ENCODE results near the gene NTF3.

The NTF3 gene

DNA sequence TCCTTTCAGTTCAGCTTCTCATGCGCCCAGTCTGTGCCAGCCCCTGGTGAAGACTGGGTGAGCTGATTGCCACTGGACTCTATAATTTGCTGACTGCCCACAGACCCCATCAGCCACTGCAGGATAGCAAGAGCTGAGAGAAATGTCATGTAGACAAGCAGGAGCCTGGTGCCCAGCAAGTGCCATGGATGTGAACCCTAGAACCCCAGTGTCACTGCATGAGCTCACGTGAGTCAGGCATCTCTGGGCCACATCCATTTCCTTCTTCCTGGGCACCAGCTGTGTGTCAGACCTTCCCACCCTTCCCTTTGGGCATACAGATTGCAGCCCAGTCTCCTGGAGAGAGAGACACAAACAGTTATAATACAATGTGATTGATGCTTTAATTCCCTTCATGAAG is 73.8 kb downstream of the NTF3 start:
- CTCF ChIA-PET: no interaction called here
- POLR2A ChIA-PET (ENCODE audit: low non-redundant PET): no interaction called here
- H3K27ac ChIP-seq: no peak overlapping the region
- TF ChIP-seq, protein P1, sequence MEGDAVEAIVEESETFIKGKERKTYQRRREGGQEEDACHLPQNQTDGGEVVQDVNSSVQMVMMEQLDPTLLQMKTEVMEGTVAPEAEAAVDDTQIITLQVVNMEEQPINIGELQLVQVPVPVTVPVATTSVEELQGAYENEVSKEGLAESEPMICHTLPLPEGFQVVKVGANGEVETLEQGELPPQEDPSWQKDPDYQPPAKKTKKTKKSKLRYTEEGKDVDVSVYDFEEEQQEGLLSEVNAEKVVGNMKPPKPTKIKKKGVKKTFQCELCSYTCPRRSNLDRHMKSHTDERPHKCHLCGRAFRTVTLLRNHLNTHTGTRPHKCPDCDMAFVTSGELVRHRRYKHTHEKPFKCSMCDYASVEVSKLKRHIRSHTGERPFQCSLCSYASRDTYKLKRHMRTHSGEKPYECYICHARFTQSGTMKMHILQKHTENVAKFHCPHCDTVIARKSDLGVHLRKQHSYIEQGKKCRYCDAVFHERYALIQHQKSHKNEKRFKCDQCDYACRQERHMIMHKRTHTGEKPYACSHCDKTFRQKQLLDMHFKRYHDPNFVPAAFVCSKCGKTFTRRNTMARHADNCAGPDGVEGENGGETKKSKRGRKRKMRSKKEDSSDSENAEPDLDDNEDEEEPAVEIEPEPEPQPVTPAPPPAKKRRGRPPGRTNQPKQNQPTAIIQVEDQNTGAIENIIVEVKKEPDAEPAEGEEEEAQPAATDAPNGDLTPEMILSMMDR (conservative IDR thresholded peaks at IDR 0.05; ENCODE audit: low read depth): no peak
- DNase-seq (ENCODE audit: low spot score): no peak

DNA sequence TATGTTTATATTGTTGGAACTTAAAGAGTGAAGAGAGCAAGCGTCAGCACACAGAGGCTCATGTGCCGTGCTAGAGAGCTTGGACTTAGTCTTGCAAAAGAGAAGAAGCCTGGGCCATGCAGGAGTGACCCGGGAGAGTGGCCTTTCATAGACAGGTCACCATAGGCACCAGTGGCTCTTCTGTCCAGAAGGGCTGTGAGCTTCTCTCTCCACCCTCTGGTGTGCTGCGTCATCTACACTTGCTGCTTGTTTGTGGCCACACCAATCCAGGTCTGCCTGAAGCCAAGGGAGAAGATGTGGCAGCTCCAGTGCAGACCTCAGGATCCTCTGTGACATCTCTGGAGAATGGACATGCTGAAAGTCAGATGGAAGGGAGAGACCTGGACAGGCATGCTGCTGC is 74.4 kb downstream of the NTF3 start:
- no peak for DNase-seq (ENCODE audit: low spot score)
- ChIA-PET POLR2A (ENCODE audit: low non-redundant PET) (no interaction called here), CTCF (no interaction called here)
- TF ChIP-seq, protein P1 (conservative IDR thresholded peaks at IDR 0.05; ENCODE audit: low read depth): no peak
- H3K27ac ChIP-seq: no peak overlapping the region

DNA sequence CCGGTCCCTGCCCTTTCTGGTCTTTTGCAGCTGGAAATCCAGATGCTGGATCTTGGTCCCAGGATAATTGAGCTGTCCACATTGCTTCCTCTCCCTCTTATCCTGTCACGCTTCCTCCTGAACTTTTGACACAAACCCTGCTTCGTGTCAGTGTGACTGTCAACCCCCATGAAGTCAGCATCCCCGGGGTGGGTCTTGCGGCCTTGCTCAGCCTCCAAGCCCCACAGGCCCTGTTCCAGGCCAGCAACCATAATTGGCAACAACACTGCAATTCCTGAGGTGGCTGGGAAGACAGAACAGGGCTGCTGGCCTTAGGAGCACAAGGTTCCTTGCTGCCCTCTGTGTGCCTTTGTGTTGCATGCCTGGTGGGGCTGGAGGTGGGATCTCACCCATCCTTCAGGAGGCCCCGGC is 74.9 kb downstream of the NTF3 start:
- no peak overlapping the region for H3K27ac ChIP-seq
- TF ChIP-seq, protein P1 (conservative IDR thresholded peaks at IDR 0.05; ENCODE audit: low read depth): no peak
- ChIA-PET CTCF (no interaction called here), POLR2A (ENCODE audit: low non-redundant PET) (no interaction called here)
- no peak for DNase-seq (ENCODE audit: low spot score)

DNA sequence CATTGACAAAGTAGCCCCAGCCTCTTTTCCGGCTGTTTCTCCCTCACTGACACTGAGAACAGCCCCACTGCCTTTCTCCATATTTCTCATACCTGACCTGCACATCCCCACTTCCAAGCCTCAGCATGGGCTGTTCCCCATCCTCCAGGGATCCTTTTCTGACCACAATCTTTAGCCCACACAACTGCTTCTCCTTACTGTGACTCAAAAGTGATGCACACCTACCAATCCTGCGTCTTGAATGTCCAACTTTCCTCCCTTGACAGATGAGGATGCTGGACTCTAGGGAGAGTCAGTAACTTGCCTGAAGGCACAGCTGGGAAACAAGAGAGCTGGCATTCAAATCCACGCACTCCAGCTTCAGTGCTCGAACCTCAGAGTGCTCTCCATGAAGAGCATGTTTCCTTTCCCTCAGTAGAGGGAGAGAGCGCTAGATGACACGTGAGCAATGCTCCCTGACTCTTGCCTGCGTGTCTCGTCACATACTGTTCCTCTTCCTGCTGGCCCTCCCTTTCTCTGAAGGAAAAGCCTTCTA is 75.6 kb downstream of the NTF3 start:
- ChIA-PET POLR2A (ENCODE audit: low non-redundant PET) (no interaction called here), CTCF (no interaction called here)
- TF ChIP-seq, protein P1 (conservative IDR thresholded peaks at IDR 0.05; ENCODE audit: low read depth): no peak
- DNase-seq (ENCODE audit: low spot score): no peak
- H3K27ac ChIP-seq: no peak overlapping the region

- TF ChIP-seq, protein P1 (conservative IDR thresholded peaks at IDR 0.05; ENCODE audit: low read depth): no peak
- no peak overlapping the region for H3K27ac ChIP-seq
- POLR2A ChIA-PET (ENCODE audit: low non-redundant PET): no interaction called here
- no peak for DNase-seq (ENCODE audit: low spot score)
- CTCF ChIA-PET: no interaction called here
Observed at GRCh38 chr12:5507944-5508343, 76.0 kb downstream of the NTF3 start.

DNA sequence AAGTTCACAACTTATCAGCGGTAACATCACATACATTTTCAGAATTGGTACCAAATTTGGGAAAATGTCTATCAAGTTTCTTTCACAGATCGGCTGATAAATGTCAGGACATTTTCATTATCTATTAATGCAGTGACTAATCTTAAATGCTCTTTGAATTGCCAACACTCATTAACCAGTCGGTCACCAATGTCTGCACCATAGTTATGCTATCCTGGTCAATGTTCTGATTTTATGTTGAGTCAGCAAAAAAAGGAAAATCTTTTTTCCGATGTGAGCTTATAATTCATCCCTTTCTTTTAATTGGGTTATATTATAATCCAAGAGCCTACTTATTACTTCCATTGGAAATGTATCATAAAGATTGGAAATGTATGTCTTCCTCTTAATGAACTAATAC is 77.2 kb downstream of the NTF3 start:
- ChIA-PET CTCF (no interaction called here), POLR2A (ENCODE audit: low non-redundant PET) (no interaction called here)
- no peak for DNase-seq (ENCODE audit: low spot score)
- TF ChIP-seq, protein P1 (conservative IDR thresholded peaks at IDR 0.05; ENCODE audit: low read depth): no peak
- no peak overlapping the region for H3K27ac ChIP-seq

DNA sequence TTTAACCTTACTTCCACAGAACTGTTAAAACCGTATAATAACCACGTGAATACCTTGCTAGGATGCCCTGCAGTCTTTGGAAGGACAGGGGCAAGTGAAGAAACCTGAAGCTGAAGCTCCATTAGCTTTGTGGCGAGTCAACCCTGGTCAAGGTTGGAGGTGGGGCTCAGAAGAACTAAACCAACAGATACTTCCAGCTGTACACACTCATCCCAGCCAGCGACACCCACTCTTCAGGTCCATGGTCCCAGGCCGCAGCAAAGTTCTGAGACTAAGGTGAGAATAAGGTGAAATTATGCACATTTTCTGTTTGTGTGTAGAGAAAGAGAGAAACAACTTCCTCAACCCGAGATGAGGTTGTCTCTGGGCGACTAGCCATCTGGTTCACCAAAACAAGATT is 77.6 kb downstream of the NTF3 start:
- TF ChIP-seq, protein P1 (conservative IDR thresholded peaks at IDR 0.05; ENCODE audit: low read depth): no peak
- ChIA-PET CTCF (no interaction called here), POLR2A (ENCODE audit: low non-redundant PET) (no interaction called here)
- no peak overlapping the region for H3K27ac ChIP-seq
- no peak for DNase-seq (ENCODE audit: low spot score)

Data from RWPE1 (cell line).